ENCODE measurements around the gene SLC5A3. TPM values are rescaled to one million over a fixed set of nuclear protein-coding genes. Genes with fewer than 3 reads are reported as not detected.
A peak's percentile ranks its signal among the peaks of the same experiment; 100 is the strongest.

Gene SLC5A3
- total and polyA plus RNA-seq, 7 donors = 0.70 to 17.2 (median 5.8) TPM

DNA sequence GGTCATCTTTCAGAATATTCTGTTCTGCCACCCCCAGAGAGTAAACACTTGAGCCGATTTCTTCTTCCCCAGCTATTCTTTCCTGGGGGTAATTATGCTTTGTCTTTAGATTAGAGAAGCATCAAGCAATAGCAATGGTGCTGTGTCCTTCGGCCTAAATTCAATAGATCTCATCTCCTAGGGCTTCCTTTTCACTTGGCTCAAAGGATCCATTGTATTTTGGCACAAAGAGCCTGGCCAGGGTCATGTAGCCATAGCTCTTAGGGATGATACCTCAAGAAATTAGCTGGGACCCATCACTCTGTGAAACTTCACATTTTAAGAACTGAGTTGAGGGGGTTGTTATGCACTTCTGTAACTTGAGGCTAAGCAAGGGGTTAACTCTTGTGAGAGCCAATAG, 27.0 kb downstream of the SLC5A3 start:
- Histone ChIP-seq H3K4me1 (peaks cover 32% of the 10 kb centered on the region), H3K36me3 (ENCODE audit: insufficient read depth in 1 of 2, low read depth in 1 of 2) (peaks cover 1 to 15% of the 10 kb centered on the region in 2 donors), H3K27me3 (ENCODE audit: insufficient read depth in 3 of 3, low read length in 2 of 3) (no peaks in the 10 kb centered on the region), H3K27ac (no peak overlapping the region), H3K4me3 (no peak overlapping the region), H3K9me3 (no peaks in the 10 kb centered on the region)
- TF ChIP-seq, protein P1, sequence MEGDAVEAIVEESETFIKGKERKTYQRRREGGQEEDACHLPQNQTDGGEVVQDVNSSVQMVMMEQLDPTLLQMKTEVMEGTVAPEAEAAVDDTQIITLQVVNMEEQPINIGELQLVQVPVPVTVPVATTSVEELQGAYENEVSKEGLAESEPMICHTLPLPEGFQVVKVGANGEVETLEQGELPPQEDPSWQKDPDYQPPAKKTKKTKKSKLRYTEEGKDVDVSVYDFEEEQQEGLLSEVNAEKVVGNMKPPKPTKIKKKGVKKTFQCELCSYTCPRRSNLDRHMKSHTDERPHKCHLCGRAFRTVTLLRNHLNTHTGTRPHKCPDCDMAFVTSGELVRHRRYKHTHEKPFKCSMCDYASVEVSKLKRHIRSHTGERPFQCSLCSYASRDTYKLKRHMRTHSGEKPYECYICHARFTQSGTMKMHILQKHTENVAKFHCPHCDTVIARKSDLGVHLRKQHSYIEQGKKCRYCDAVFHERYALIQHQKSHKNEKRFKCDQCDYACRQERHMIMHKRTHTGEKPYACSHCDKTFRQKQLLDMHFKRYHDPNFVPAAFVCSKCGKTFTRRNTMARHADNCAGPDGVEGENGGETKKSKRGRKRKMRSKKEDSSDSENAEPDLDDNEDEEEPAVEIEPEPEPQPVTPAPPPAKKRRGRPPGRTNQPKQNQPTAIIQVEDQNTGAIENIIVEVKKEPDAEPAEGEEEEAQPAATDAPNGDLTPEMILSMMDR (IDR thresholded peaks at IDR 0.05) = no peak
- ATAC-seq (no peak), DNase-seq (no peak)
- WGBS, 3 donors = 89 to 90% (median 89%) methylated on average over 2 of the region's 2 CpGs
- intact Hi-C loops (cut with DNase I) = no loop called here

DNA sequence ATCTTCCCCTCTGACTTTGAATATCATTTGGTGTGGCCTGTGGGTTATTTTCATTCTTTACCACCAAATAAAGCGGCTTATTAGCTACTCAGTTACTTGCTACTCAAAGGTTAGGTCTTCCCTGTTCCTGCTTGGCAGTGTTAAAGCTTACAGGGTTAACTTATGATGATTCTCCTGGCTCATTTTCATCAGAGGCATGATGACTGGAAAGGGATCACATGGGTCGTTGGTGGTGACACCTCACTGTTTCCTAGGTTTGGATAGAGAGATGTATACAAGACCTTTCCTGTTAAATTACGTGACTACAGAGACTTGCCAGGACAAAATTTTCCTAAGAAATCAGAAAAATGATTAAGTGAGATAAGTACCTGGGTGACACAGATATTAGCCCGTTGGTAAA, 27.4 kb downstream of the SLC5A3 start:
- no peak overlapping the region for H3K4me3 ChIP-seq
- no peaks in the 10 kb centered on the region for H3K9me3 ChIP-seq
- H3K4me1 ChIP-seq = peaks cover 36% of the 10 kb centered on the region
- ATAC-seq (peak; percentile 49 to 81 (median 59)), DNase-seq (no peak)
- WGBS, 3 donors = 68 to 70% (median 69%) methylated on average over 4 of the region's 4 CpGs
- intact Hi-C loops (cut with DNase I) = no loop called here
- TF ChIP-seq, protein P1 (IDR thresholded peaks at IDR 0.05) = no peak
- H3K27ac ChIP-seq = no peak overlapping the region
- no peaks in the 10 kb centered on the region for H3K27me3 ChIP-seq (ENCODE audit: insufficient read depth in 3 of 3, low read length in 2 of 3)
- peaks cover 0 to 10% of the 10 kb centered on the region in 2 donors for H3K36me3 ChIP-seq (ENCODE audit: insufficient read depth in 1 of 2, low read depth in 1 of 2)

DNA sequence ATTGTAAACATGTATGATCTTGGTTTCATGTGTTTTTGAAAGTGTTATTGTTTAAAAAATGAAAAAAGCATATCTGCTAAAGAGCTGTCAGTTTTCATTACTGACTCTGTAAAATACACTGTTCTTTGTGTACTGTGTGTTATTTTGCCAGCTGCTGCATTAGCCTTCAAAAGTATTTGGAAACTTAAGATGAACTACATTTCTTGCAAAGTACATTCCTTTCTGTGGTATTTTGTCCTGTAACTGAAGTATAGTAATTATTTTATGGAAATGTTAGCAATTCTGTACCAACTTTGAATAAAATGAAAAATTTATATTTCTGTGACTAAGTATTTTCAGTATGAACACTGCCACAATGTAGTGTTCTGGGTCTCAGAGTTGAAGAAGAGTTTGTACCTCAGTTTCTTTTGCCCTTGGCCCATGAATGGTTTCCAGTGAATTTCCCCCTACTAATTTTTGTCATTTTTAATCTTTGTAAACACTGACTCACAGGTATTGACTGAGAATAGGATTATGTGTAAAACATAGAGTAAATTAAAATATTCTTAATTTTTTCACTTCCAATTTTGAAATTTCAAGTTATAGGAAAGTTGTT, 32.7 kb downstream of the SLC5A3 start:
- Histone ChIP-seq H3K27ac (no peak overlapping the region), H3K4me1 (peaks cover 25% of the 10 kb centered on the region), H3K36me3 (ENCODE audit: insufficient read depth in 1 of 2, low read depth in 1 of 2) (no peaks in the 10 kb centered on the region), H3K4me3 (no peak overlapping the region), H3K9me3 (no peaks in the 10 kb centered on the region), H3K27me3 (ENCODE audit: insufficient read depth in 3 of 3, low read length in 2 of 3) (no peaks in the 10 kb centered on the region)
- TF ChIP-seq, protein P1 (IDR thresholded peaks at IDR 0.05) = no peak
- intact Hi-C loops (cut with DNase I) = no loop called here
- DNase-seq = no peak
- ATAC-seq = no peak

DNA sequence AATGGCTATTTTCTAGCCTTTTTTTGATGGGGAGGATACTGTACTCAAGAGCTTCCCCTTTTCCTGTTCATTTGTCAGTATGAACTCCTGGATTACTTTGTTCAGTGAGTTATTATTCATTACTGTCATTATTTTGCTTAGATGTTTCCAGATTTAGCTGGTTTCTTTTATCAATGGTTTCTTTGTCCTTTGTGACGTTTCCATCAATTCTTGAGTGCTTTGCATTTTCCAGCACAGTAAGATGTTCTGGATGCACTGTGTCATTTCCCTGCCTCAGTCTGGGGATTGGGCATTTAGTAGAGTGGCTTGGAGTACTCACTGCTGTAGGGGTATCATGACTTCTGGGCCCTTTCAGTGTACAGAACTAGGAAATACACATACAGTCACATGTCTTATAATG, 34.2 kb downstream of the SLC5A3 start:
- no peaks in the 10 kb centered on the region for H3K27me3 ChIP-seq (ENCODE audit: insufficient read depth in 3 of 3, low read length in 2 of 3)
- H3K4me3 ChIP-seq = no peak overlapping the region
- H3K27ac ChIP-seq = no peak overlapping the region
- WGBS, 3 donors = 81 to 91% (median 82%) methylated on average over 1 of the region's 1 CpG
- H3K36me3 ChIP-seq (ENCODE audit: insufficient read depth in 1 of 2, low read depth in 1 of 2) = no peaks in the 10 kb centered on the region
- no peak for DNase-seq
- intact Hi-C loops (cut with DNase I) = no loop called here
- ATAC-seq = no peak
- no peaks in the 10 kb centered on the region for H3K9me3 ChIP-seq
- TF ChIP-seq, protein P1 (IDR thresholded peaks at IDR 0.05) = no peak
- H3K4me1 ChIP-seq = peaks cover 25% of the 10 kb centered on the region

DNA sequence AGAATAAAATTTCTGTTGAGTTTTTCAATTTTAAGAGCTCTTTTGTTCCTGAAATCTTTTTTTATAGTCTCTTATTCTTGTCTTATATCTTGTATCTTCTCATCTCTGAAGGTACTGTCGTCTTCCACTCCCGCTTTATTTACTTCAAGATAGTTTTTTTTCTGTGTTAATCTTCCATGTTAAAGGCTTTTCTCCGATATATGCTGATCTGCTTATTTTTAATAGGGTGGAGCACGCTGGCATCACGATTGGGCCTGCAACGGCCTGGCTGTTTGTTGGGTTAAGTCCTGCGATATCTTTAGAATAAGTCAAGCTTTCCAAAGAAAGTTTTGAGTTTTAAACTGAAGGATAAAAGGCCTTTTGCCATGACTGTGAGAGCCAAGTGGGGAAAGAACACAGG, 35.7 kb downstream of the SLC5A3 start:
- H3K4me3 ChIP-seq = no peak overlapping the region
- no peaks in the 10 kb centered on the region for H3K27me3 ChIP-seq (ENCODE audit: insufficient read depth in 3 of 3, low read length in 2 of 3)
- TF ChIP-seq, protein P1 (IDR thresholded peaks at IDR 0.05) = no peak
- H3K36me3 ChIP-seq (ENCODE audit: insufficient read depth in 1 of 2, low read depth in 1 of 2) = no peaks in the 10 kb centered on the region
- intact Hi-C loops (cut with DNase I) = no loop called here
- no peak overlapping the region for H3K27ac ChIP-seq
- peaks cover 25% of the 10 kb centered on the region for H3K4me1 ChIP-seq
- ATAC-seq (no peak), DNase-seq (no peak)
- 82 to 93% (median 88%) methylated on average over 7 of the region's 7 CpGs for WGBS, 3 donors
- no peaks in the 10 kb centered on the region for H3K9me3 ChIP-seq

All from psoas muscle (tissue), 8 donors.